Stimulated activated CD4-positive, alpha-beta T cell treated with anti-CD3 and anti-CD28 coated beads, TNF-alpha, amount 100 ng/mL, for 1 hour (primary cell): ENCODE results near the gene PSAPL1.

Experiments
- DNase-seq, 3 donors: peaks; one replicate each; pipeline ENCODE4 v3.0.0-alpha.2; 2020; ENCODE audit warnings: low read depth in 3 of 3, low spot score in 1 of 3

Gene PSAPL1

GRCh38 chr4:7383266-7383665 lies 51.5 kb downstream of the PSAPL1 start:
- DNase-seq: no peak

DNA sequence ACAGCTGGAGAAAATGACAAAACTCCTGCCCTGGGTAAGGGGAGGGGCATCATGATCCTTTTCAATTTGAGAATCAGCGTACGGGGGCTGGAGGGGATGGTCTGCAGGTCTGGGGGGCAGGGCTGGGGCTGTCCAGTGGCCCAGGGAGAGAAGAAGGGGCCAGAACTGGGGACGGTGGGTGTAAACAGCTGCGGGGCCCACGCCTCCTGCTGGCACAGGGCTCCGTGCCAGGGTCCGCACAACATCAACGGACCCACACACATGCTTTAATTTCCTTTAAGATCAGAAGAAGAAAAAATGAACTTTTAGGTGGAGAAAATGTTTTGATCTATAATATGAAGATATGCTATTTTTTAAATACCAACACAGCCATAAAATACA lies 52.1 kb downstream of the PSAPL1 start:
- DNase-seq: no peak

DNA sequence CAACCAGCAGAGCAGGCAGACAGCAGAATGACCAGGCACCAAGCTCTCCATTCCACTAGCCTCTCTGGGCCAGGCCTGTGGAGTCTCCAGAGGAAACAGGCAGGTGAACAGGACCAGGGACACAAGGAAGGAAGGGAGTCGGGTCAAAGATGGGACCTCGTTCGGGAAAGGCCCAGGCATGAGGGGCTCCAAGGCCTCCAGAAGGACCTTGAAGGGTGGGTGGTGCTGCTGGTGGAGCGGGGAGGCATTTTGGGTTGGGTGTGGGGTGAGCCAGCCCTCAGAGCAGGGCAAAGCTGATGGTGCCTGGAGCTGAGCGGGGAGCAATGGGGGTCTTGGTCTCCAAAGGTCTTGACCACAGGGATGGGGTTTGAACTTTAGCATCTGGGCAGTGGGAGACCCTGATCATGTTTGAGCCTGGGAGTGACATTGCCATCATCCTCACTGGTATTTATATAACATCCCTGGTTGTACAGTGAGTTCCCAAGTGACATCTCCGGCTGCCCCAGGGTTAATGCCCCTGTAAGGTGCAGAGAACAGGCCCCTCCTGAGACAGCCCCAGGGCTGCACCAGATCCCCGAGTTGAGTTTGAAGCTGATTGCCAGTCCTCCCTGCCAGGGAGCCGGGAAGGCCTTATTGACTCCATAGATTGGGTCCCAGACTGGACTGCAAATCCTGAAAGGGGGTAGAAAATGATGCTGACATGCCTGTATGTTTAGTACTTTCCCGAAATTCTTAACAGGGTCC lies 52.7 kb downstream of the PSAPL1 start:
- no peak for DNase-seq

DNA sequence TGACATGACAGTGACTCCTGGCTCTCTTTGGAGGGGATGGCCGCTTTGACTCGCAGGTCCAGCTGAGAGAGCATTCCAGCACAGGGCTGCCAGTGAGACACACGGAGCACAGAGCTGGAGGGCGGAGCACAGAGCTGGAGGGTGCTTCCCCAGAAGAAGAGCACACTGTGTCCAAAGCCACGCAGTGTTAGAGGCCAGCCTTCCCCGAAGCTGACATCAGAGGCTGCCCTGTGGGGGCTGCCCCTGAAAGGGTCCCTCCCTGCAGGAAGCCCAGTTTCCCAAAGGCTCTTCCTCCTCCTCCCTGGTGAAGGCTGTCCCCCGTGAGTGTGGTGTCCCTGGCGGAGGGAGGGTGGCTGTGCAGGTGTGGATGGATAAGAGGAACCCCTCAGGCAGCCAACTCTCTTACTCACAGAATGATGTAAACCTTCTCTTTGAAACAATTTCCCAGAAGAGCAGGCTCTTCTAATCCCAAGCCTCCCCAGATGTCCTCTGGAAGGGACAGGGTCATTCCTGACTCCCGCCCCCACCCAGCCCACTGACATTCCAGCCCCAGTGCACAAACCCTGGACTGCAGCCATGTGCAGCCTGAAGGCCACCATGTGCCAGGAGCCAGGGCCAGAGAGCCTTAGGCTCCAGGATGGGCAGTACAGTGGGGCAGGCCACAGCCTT lies 53.4 kb downstream of the PSAPL1 start:
- DNase-seq: no peak
